ENCODE measurements around the gene NDUFC1. TPM values are rescaled to one million over a fixed set of nuclear protein-coding genes. Genes with fewer than 3 reads are reported as not detected.

The NDUFC1 gene
- total and polyA plus RNA-seq, 9 of the 15 experiments (the other 6 are each of a cell fraction or from before 2014, with no cell fraction given), result 58.9 to 378 (median 120) TPM

GRCh38 chr4:139295206-139295941, 6.9 kb downstream of the NDUFC1 start (continued):
- TF ChIP-seq TRIM25 (IDR thresholded peaks at IDR 0.05; ENCODE audit: borderline replicate concordance) (no peak), TAF1 (IDR thresholded peaks at IDR 0.05; ENCODE audit: control insufficient read depth, extremely low read depth, insufficient read depth, low read length, severe bottlenecking) (peak; percentile 96), CREB5 (CRISPR knock-in tag; IDR thresholded peaks at IDR 0.05) (no peak), NR4A1 (CRISPR knock-in tag; IDR thresholded peaks at IDR 0.05) (no peak), NR4A1 (tag; IDR thresholded peaks at IDR 0.05) (peak; percentile 36; the same call in 1 of the 2 replicates), PTTG1 (tag; IDR thresholded peaks at IDR 0.05; ENCODE audit: low read depth) (no peak), JUNB (CRISPR knock-in tag; conservative IDR thresholded peaks at IDR 0.05) (no peak), NBN (IDR thresholded peaks at IDR 0.05; ENCODE audit: low read depth) (0 out of 2 replicates have a peak, but pooled peaks have one; percentile 80), TEAD4 (IDR thresholded peaks at IDR 0.05; ENCODE audit: low read length) (peak; percentile 76), TEAD4 (CRISPR knock-in tag; IDR thresholded peaks at IDR 0.05; ENCODE audit: borderline replicate concordance) (no peak), PHF20 (IDR thresholded peaks at IDR 0.05; ENCODE audit: partially characterized antibody) (peak; percentile 80), ZBTB33 (CRISPR knock-in tag; IDR thresholded peaks at IDR 0.05) (peak; percentile 75), ZNF592 (IDR thresholded peaks at IDR 0.05) (peak; percentile 76), ZNF740 (CRISPR knock-in tag; IDR thresholded peaks at IDR 0.05) (peak; percentile 60), ZNF740 (tag; IDR thresholded peaks at IDR 0.05) (no peak), CEBPB (tag; IDR thresholded peaks at IDR 0.05) (no peak), ZC3H11A (IDR thresholded peaks at IDR 0.05; ENCODE audit: low read depth, low read length) (no peak), EHMT2 (IDR thresholded peaks at IDR 0.05) (no peak)

Measured in K562 (cell line).